Measurements from ENCODE around the gene MRPL55. TPM values are rescaled to one million over a fixed set of nuclear protein-coding genes. Genes with fewer than 3 reads are reported as not detected.

MRPL55 gene
- total RNA-seq, 2 donors from 2014 or later, result 57.6 to 66.7 TPM

DNA sequence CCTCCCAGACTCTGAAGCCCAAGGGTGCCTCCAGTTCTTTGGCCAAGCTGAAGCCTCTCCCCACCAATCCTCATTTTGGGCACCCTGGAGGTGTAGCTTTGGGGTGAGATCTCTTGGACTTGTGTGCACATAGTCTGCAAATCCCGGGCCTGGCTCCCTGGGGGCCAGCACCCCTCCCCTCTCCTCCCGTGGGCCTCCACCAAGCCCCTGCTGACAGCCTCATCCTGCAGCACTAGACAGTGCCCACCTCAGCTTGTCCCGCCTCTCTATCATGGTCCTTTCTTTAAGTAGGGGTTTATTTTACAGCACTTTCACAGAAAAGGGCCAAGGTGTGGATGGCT lies 43.8 kb upstream of the MRPL55 start:
- Histone ChIP-seq H3K4me1 (ENCODE audit: control insufficient read depth, insufficient read depth, low read length) (no peaks in the 10 kb centered on the region), H3K9ac (ENCODE audit: extremely low read depth, low read length, poor library complexity, severe bottlenecking) (no peak overlapping the region), H3K36me3 (ENCODE audit: control insufficient read depth, insufficient read depth, low read length) (no peaks in the 10 kb centered on the region), H3K9me3 (ENCODE audit: control insufficient read depth, low read length) (no peaks in the 10 kb centered on the region), H3K4me3 (ENCODE audit: low read length) (no peak overlapping the region), H3K27me3 (ENCODE audit: control insufficient read depth, insufficient read depth, low read length, poor library complexity, severe bottlenecking) (no peaks in the 10 kb centered on the region), H3K27ac (ENCODE audit: low read depth, low read length) (no peak overlapping the region)
- Mint-ChIP-seq H3K27me3 (ENCODE audit: insufficient read depth) (peaks cover 7% of the 10 kb centered on the region), H3K4me3 (no peak overlapping the region), H3K9me3 (no peaks in the 10 kb centered on the region), H3K4me1 (no peaks in the 10 kb centered on the region), H3K27ac (no peak overlapping the region), H3K36me3 (ENCODE audit: low read depth) (no peaks in the 10 kb centered on the region)
- DNase-seq, result no peak
- WGBS, 2 experiments (ENCODE audit: insufficient coverage in 1 of 2, insufficient read length in 1 of 2), result 80 to 86% methylated on average over 1 to 3 of the region's 3 CpGs
- TF ChIP-seq, protein P1, sequence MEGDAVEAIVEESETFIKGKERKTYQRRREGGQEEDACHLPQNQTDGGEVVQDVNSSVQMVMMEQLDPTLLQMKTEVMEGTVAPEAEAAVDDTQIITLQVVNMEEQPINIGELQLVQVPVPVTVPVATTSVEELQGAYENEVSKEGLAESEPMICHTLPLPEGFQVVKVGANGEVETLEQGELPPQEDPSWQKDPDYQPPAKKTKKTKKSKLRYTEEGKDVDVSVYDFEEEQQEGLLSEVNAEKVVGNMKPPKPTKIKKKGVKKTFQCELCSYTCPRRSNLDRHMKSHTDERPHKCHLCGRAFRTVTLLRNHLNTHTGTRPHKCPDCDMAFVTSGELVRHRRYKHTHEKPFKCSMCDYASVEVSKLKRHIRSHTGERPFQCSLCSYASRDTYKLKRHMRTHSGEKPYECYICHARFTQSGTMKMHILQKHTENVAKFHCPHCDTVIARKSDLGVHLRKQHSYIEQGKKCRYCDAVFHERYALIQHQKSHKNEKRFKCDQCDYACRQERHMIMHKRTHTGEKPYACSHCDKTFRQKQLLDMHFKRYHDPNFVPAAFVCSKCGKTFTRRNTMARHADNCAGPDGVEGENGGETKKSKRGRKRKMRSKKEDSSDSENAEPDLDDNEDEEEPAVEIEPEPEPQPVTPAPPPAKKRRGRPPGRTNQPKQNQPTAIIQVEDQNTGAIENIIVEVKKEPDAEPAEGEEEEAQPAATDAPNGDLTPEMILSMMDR (conservative IDR thresholded peaks at IDR 0.05), result no peak

DNA sequence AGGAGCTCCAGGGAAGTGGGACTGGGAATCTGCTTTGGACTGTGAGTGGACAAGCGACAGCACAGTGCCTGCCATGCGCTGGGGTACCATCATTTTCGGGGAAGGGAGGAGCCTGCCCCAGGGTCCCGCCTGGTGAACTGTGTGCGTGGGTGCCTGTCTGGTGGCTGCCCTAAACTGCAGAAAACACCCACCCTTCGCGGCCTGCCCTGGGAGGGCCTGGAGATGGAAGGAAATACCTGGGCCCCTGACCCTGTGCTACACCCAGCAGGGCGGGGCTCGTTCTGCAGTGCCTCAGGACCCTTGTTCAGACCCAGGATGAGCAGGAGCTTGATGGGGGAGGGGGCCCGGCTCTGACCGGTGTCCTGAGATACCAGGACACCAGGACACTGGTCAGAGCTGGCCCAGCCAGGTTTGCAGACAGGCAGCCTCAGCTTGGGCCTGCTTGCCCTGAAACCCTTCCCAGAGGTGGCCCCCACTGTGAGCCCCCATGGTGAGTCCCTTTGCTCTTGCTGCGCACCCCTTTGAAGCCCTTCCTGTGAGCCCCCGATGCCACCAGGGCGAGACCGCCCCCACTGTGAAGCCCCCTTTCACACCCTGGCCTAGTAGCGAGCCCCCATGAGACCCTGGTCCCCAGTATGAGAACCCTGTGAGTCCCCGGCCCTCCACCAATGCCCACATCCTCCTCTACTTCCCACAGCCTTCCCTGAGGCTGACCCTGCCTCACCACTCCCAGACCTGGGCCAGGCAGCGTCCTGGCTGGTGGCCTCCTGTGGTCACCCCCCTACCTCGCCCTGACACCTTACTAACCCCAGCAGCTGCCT lies 43.2 kb upstream of the MRPL55 start:
- Histone ChIP-seq H3K27ac (ENCODE audit: low read depth, low read length) (no peak overlapping the region), H3K4me1 (ENCODE audit: control insufficient read depth, insufficient read depth, low read length) (no peaks in the 10 kb centered on the region), H3K9ac (ENCODE audit: extremely low read depth, low read length, poor library complexity, severe bottlenecking) (no peak overlapping the region), H3K27me3 (ENCODE audit: control insufficient read depth, insufficient read depth, low read length, poor library complexity, severe bottlenecking) (no peaks in the 10 kb centered on the region), H3K36me3 (ENCODE audit: control insufficient read depth, insufficient read depth, low read length) (no peaks in the 10 kb centered on the region), H3K4me3 (ENCODE audit: low read length) (no peak overlapping the region), H3K9me3 (ENCODE audit: control insufficient read depth, low read length) (no peaks in the 10 kb centered on the region)
- H3K27ac Mint-ChIP-seq, result no peak overlapping the region
- 89 to 95% methylated on average over 7 to 19 of the region's 19 CpGs for WGBS, 2 experiments (ENCODE audit: insufficient coverage in 1 of 2, insufficient read length in 1 of 2)
- H3K36me3 Mint-ChIP-seq (ENCODE audit: low read depth), result no peaks in the 10 kb centered on the region
- DNase-seq, result no peak
- no peak overlapping the region for H3K4me3 Mint-ChIP-seq
- H3K27me3 Mint-ChIP-seq (ENCODE audit: insufficient read depth), result peaks cover 4% of the 10 kb centered on the region
- TF ChIP-seq, protein P1 (conservative IDR thresholded peaks at IDR 0.05), result no peak
- no peaks in the 10 kb centered on the region for H3K9me3 Mint-ChIP-seq
- H3K4me1 Mint-ChIP-seq, result no peaks in the 10 kb centered on the region

DNA sequence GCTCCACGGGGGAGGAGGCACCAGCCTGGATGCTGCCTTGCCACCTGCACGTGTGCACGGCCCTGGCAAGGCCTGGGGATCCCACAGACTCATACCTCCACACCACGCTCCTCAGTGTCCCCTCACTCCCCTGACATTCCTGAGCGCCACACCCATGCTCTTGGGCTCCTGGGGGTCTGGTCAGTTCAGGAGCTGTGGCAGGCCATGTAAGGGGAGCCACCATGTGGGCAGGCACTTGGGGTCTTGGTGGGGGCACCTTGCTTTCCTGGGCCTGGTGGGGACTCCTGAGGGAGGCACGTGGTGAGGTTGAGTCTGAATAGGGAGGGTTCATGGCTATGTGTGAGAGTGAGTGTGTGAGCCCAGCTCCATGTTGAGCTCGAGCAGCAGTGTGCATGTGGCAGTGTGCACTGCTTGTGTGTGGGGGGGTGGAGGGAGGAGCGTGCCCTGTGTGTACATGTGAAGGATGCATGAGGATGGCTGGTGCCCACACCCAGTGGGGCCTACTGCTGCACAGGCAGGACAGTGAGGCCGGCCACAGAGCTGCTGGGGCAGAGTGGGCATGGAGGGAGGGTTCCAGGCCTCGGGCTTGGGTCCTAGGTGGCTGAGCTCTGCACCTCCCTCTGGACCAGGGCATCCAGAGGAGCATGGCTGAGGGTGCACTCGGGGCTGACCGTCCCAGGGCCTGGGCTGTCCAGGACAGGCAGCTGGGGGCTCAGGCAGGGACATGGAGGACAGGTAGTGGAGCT lies 42.3 kb upstream of the MRPL55 start:
- Histone ChIP-seq H3K4me3 (ENCODE audit: low read length) (no peak overlapping the region), H3K27ac (ENCODE audit: low read depth, low read length) (no peak overlapping the region), H3K4me1 (ENCODE audit: control insufficient read depth, insufficient read depth, low read length) (no peaks in the 10 kb centered on the region), H3K27me3 (ENCODE audit: control insufficient read depth, insufficient read depth, low read length, poor library complexity, severe bottlenecking) (no peaks in the 10 kb centered on the region), H3K9me3 (ENCODE audit: control insufficient read depth, low read length) (no peaks in the 10 kb centered on the region), H3K36me3 (ENCODE audit: control insufficient read depth, insufficient read depth, low read length) (no peaks in the 10 kb centered on the region), H3K9ac (ENCODE audit: extremely low read depth, low read length, poor library complexity, severe bottlenecking) (no peak overlapping the region)
- WGBS, 2 experiments (ENCODE audit: insufficient coverage in 1 of 2, insufficient read length in 1 of 2), result 90 to 96% methylated on average over 7 to 12 of the region's 12 CpGs
- no peak overlapping the region for H3K4me3 Mint-ChIP-seq
- no peaks in the 10 kb centered on the region for H3K4me1 Mint-ChIP-seq
- no peaks in the 10 kb centered on the region for H3K27me3 Mint-ChIP-seq (ENCODE audit: insufficient read depth)
- no peak overlapping the region for H3K27ac Mint-ChIP-seq
- TF ChIP-seq, protein P1 (conservative IDR thresholded peaks at IDR 0.05), result no peak
- no peaks in the 10 kb centered on the region for H3K9me3 Mint-ChIP-seq
- DNase-seq, result peak; percentile 41
- no peaks in the 10 kb centered on the region for H3K36me3 Mint-ChIP-seq (ENCODE audit: low read depth)

All from endodermal cell (in vitro differentiated cells).